HEK293 (cell line): ENCODE measurements around the gene MTF2.

Source experiments
- CTCF ChIP-seq: fragments of 450-650 bp; formaldehyde crosslinking; IDR thresholded peaks from 2 replicates; pipeline ENCODE4 v1.5.1; 2016; ENCODE audit warnings: missing biosample characterization, missing genetic modification characterization
- GLI4 ChIP-seq: fragments of 450-650 bp; formaldehyde crosslinking; IDR thresholded peaks from 2 replicates; pipeline ENCODE4 v1.5.1; 2016; ENCODE audit warnings: missing biosample characterization, missing genetic modification characterization
- GLIS1 ChIP-seq: fragments of 450-650 bp; formaldehyde crosslinking; IDR thresholded peaks from 2 replicates; pipeline ENCODE4 v1.5.1; 2016; ENCODE audit warnings: missing biosample characterization, missing genetic modification characterization
- GLIS2 ChIP-seq: fragments of 450-650 bp; formaldehyde crosslinking; IDR thresholded peaks from 2 replicates; pipeline ENCODE4 v1.5.1; 2016; ENCODE audit warnings: missing biosample characterization, missing genetic modification characterization
- KLF17 ChIP-seq: fragments of 450-650 bp; formaldehyde crosslinking; IDR thresholded peaks from 2 replicates; pipeline ENCODE4 v1.5.1; 2016; ENCODE audit warnings: missing biosample characterization, missing genetic modification characterization
- MYNN ChIP-seq: fragments of 450-650 bp; formaldehyde crosslinking; IDR thresholded peaks from 2 replicates; pipeline ENCODE4 v1.5.1; 2016; ENCODE audit warnings: missing biosample characterization, missing genetic modification characterization, borderline replicate concordance
- OSR2 ChIP-seq: fragments of 450-650 bp; formaldehyde crosslinking; IDR thresholded peaks from 2 replicates; pipeline ENCODE4 v1.5.1; 2016; ENCODE audit warnings: missing biosample characterization, missing genetic modification characterization
- WT1 ChIP-seq: fragments of 450-650 bp; formaldehyde crosslinking; IDR thresholded peaks from 2 replicates; pipeline ENCODE4 v1.5.1; 2016; ENCODE audit warnings: missing biosample characterization, missing genetic modification characterization
- YY2 ChIP-seq: fragments of 450-650 bp; formaldehyde crosslinking; IDR thresholded peaks from 2 replicates; pipeline ENCODE4 v1.5.1; 2016; ENCODE audit warnings: missing biosample characterization, missing genetic modification characterization
- ZBTB6 ChIP-seq: fragments of 450-650 bp; formaldehyde crosslinking; IDR thresholded peaks from 2 replicates; pipeline ENCODE4 v1.5.1; 2017; ENCODE audit warnings: missing biosample characterization, missing genetic modification characterization
- ZBTB8A ChIP-seq: fragments of 450-650 bp; formaldehyde crosslinking; IDR thresholded peaks from 2 replicates; pipeline ENCODE4 v1.5.1; 2016; ENCODE audit warnings: missing biosample characterization, missing genetic modification characterization
- ZFHX2 ChIP-seq: fragments of 450-650 bp; formaldehyde crosslinking; conservative IDR thresholded peaks from 2 replicates; pipeline ENCODE4 v1.5.1; 2016; ENCODE audit warnings: missing biosample characterization, missing genetic modification characterization
- ZFP37 ChIP-seq: fragments of 450-650 bp; formaldehyde crosslinking; IDR thresholded peaks from 2 replicates; pipeline ENCODE4 v1.5.1; 2016; ENCODE audit warnings: missing biosample characterization, missing genetic modification characterization
- ZNF133 ChIP-seq: fragments of 450-650 bp; formaldehyde crosslinking; IDR thresholded peaks from 2 replicates; pipeline ENCODE4 v1.5.1; 2016; ENCODE audit warnings: missing biosample characterization, missing genetic modification characterization
- ZNF16 ChIP-seq: fragments of 450-650 bp; formaldehyde crosslinking; IDR thresholded peaks from 2 replicates; pipeline ENCODE4 v1.5.1; 2016; ENCODE audit warnings: low read depth, missing biosample characterization, missing genetic modification characterization
- ZNF221 ChIP-seq: fragments of 450-650 bp; formaldehyde crosslinking; IDR thresholded peaks from 2 replicates; pipeline ENCODE4 v1.5.1; 2017; ENCODE audit warnings: missing biosample characterization, missing genetic modification characterization, borderline replicate concordance
- ZNF23 ChIP-seq: fragments of 450-650 bp; formaldehyde crosslinking; IDR thresholded peaks from 2 replicates; pipeline ENCODE4 v1.5.1; 2016; ENCODE audit warnings: missing biosample characterization, missing genetic modification characterization, borderline replicate concordance
- ZNF366 ChIP-seq: fragments of 450-650 bp; formaldehyde crosslinking; conservative IDR thresholded peaks from 2 replicates; pipeline ENCODE4 v1.5.1; 2016; ENCODE audit warnings: missing biosample characterization, missing genetic modification characterization
- ZNF394 ChIP-seq: fragments of 450-650 bp; formaldehyde crosslinking; IDR thresholded peaks from 2 replicates; pipeline ENCODE4 v1.5.1; 2016; ENCODE audit warnings: missing biosample characterization, missing genetic modification characterization, mild to moderate bottlenecking, moderate library complexity, borderline replicate concordance
- ZNF398 ChIP-seq: fragments of 450-650 bp; formaldehyde crosslinking; IDR thresholded peaks from 2 replicates; pipeline ENCODE4 v1.5.1; 2017; ENCODE audit warnings: missing biosample characterization, missing genetic modification characterization
- ZNF404 ChIP-seq: fragments of 450-650 bp; formaldehyde crosslinking; IDR thresholded peaks from 2 replicates; pipeline ENCODE4 v1.5.1; 2017; ENCODE audit warnings: missing biosample characterization, missing genetic modification characterization
- ZNF501 ChIP-seq: fragments of 450-650 bp; formaldehyde crosslinking; IDR thresholded peaks from 2 replicates; pipeline ENCODE4 v1.5.1; 2016; ENCODE audit warnings: missing biosample characterization, missing genetic modification characterization
- ZNF510 ChIP-seq: fragments of 450-650 bp; formaldehyde crosslinking; IDR thresholded peaks from 2 replicates; pipeline ENCODE4 v1.5.1; 2018; ENCODE audit warnings: mild to moderate bottlenecking, missing genetic modification characterization, missing biosample characterization; ENCODE audit not compliant: insufficient replicate concordance
- ZNF580 ChIP-seq: fragments of 450-650 bp; formaldehyde crosslinking; IDR thresholded peaks from 2 replicates; pipeline ENCODE4 v1.5.1; 2016; ENCODE audit warnings: missing biosample characterization, missing genetic modification characterization
- ZNF600 ChIP-seq: fragments of 450-650 bp; formaldehyde crosslinking; IDR thresholded peaks from 2 replicates; pipeline ENCODE4 v1.5.1; 2016; ENCODE audit warnings: missing biosample characterization, missing genetic modification characterization
- ZNF623 ChIP-seq: fragments of 450-650 bp; formaldehyde crosslinking; IDR thresholded peaks from 2 replicates; pipeline ENCODE4 v1.5.1; 2016; ENCODE audit warnings: missing biosample characterization, missing genetic modification characterization
- ZNF692 ChIP-seq: fragments of 450-650 bp; formaldehyde crosslinking; IDR thresholded peaks from 2 replicates; pipeline ENCODE4 v1.5.1; 2016; ENCODE audit warnings: missing biosample characterization, missing genetic modification characterization
- ZNF701 ChIP-seq: fragments of 450-650 bp; formaldehyde crosslinking; IDR thresholded peaks from 2 replicates; pipeline ENCODE4 v1.5.1; 2016; ENCODE audit warnings: missing biosample characterization, missing genetic modification characterization
- ZNF791 ChIP-seq: fragments of 450-650 bp; formaldehyde crosslinking; IDR thresholded peaks from 2 replicates; pipeline ENCODE4 v1.5.1; 2016; ENCODE audit warnings: missing biosample characterization, missing genetic modification characterization
- ZNF843 ChIP-seq: fragments of 450-650 bp; formaldehyde crosslinking; IDR thresholded peaks from 2 replicates; pipeline ENCODE4 v1.5.1; 2016; ENCODE audit warnings: missing biosample characterization, missing genetic modification characterization
- ZSCAN16 ChIP-seq: fragments of 450-650 bp; formaldehyde crosslinking; IDR thresholded peaks from 2 replicates; pipeline ENCODE4 v1.5.1; 2016; ENCODE audit warnings: missing biosample characterization, missing genetic modification characterization
- ZSCAN30 ChIP-seq: fragments of 450-650 bp; IDR thresholded peaks from 2 replicates; pipeline ENCODE4 v1.5.1; 2018; ENCODE audit warnings: missing biosample characterization, mild to moderate bottlenecking, missing genetic modification characterization, moderate library complexity

Gene MTF2

GRCh38 chr1:93180723-93181613 lies 101.9 kb downstream of the MTF2 start, which contains the start of gene CCDC18 (continued):
- TF ChIP-seq KLF17 (tag by site-specific recombination) (peak; percentile 62; the same call in 1 of the 2 replicates), ZNF398 (tag by site-specific recombination) (no peak), ZNF404 (no peak), ZBTB8A (tag by site-specific recombination) (peak; percentile 17; the same call in 1 of the 2 replicates), ZFHX2 (tag by site-specific recombination) (0 out of 2 replicates have a peak, but pooled peaks have one; percentile 17), ZNF501 (peak; percentile 58), ZNF23 (tag by site-specific recombination) (no peak), ZNF843 (tag by site-specific recombination) (0 out of 2 replicates have a peak, but pooled peaks have one; percentile 13), CTCF (tag by site-specific recombination) (no peak), GLIS2 (tag by site-specific recombination) (peak; percentile 81), ZSCAN30 (tag by site-specific recombination) (no peak), YY2 (tag by site-specific recombination) (no peak), ZSCAN16 (tag by site-specific recombination) (no peak), ZNF221 (no peak), ZNF366 (tag by site-specific recombination) (0 out of 2 replicates have a peak, but pooled peaks have one; percentile 18), ZFP37 (tag by site-specific recombination) (peak; percentile 33; the same call in 1 of the 2 replicates), ZNF16 (tag by site-specific recombination) (no peak), ZNF701 (tag by site-specific recombination) (no peak), ZBTB6 (tag by site-specific recombination) (no peak), ZNF133 (tag by site-specific recombination) (no peak), GLI4 (tag by site-specific recombination) (0 out of 2 replicates have a peak, but pooled peaks have one; percentile 32), MYNN (tag by site-specific recombination) (0 out of 2 replicates have a peak, but pooled peaks have one; percentile 13), WT1 (tag by site-specific recombination) (peak; percentile 22; the same call in 1 of the 2 replicates), ZNF692 (tag by site-specific recombination) (peak; percentile 27; the same call in 1 of the 2 replicates), ZNF791 (no peak), ZNF580 (peak; percentile 73; the same call in 1 of the 2 replicates), OSR2 (tag by site-specific recombination) (peak; percentile 15; the same call in 1 of the 2 replicates), ZNF600 (tag by site-specific recombination) (peak; percentile 7; the same call in 1 of the 2 replicates), ZNF510 (tag by site-specific recombination) (no peak), ZNF394 (tag by site-specific recombination) (no peak), ZNF623 (tag by site-specific recombination) (no peak), GLIS1 (tag by site-specific recombination) (peak; percentile 36; the same call in 1 of the 2 replicates)
- TF ChIP-seq, all 188 proteins: peak for 33
